ENCODE results near the gene ARIH1. TPM values are rescaled to one million over a fixed set of nuclear protein-coding genes. Genes with fewer than 3 reads are reported as not detected.
"Not testable (repeated sequence)": the region's sequence is repeated elsewhere in the genome, so short reads cannot be mapped to it uniquely, and the experiment has no call there.

ARIH1 gene
- total RNA-seq, 1 experiment from 2014 or later: 187 TPM

- ChIA-PET POLR2A (ENCODE audit: low non-redundant PET) (no interaction called here), CTCF (no interaction called here)
These were observed 140.8 kb downstream of the ARIH1 start for GRCh38 chr15:72614810-72615532.

GRCh38 chr15:72615533-72616233 lies 141.6 kb downstream of the ARIH1 start:
- H3K4me3 ChIP-seq (ENCODE audit: low read depth, low read length, poor library complexity, severe bottlenecking); BruUV-seq (replicated peaks); H3K4me1 ChIP-seq (ENCODE audit: insufficient read depth, low read length, poor library complexity, severe bottlenecking); H3K36me3 ChIP-seq (ENCODE audit: insufficient read depth, low read length, poor library complexity, severe bottlenecking); POLR2A ChIA-PET (ENCODE audit: low non-redundant PET); H3K27ac ChIP-seq (ENCODE audit: low read depth, low read length, poor library complexity, severe bottlenecking); H3K27me3 ChIP-seq (replicated peaks; ENCODE audit: insufficient read depth, low read depth, low read length, poor library complexity); DNase-seq (ENCODE audit: low spot score); intact Hi-C loops (cut with micrococcal nuclease; ENCODE audit: unreplicated experiment); H3K9me3 ChIP-seq (ENCODE audit: low read depth, low read length, poor library complexity, severe bottlenecking): not testable (repeated sequence)
- CTCF ChIA-PET: interaction anchor here (1.6 kb wide), 1 partner anchor 16 kb away, joined by 5 read pairs; no protein-coding TSS in a partner anchor

More at GRCh38 chr15:72614810-72615532, 140.8 kb downstream of the ARIH1 start:
- H3K27me3 ChIP-seq (replicated peaks; ENCODE audit: insufficient read depth, low read depth, low read length, poor library complexity): no peaks in the 10 kb centered on the region
- no peak for DNase-seq (ENCODE audit: low spot score)
- no peaks in the 10 kb centered on the region for H3K9me3 ChIP-seq (ENCODE audit: low read depth, low read length, poor library complexity, severe bottlenecking)
- H3K4me1 ChIP-seq (ENCODE audit: insufficient read depth, low read length, poor library complexity, severe bottlenecking): no peaks in the 10 kb centered on the region
- TF ChIP-seq CTCF (conservative IDR thresholded peaks at IDR 0.05; ENCODE audit: low read depth, low read length) (no peak), EZH2 (IDR thresholded peaks at IDR 0.05; ENCODE audit: borderline replicate concordance, low read depth, low read length, poor library complexity, severe bottlenecking) (no peak)
- H3K36me3 ChIP-seq (ENCODE audit: insufficient read depth, low read length, poor library complexity, severe bottlenecking): no peaks in the 10 kb centered on the region
- H3K4me3 ChIP-seq (ENCODE audit: low read depth, low read length, poor library complexity, severe bottlenecking): no peak overlapping the region
- no peak overlapping the region for H3K27ac ChIP-seq (ENCODE audit: low read depth, low read length, poor library complexity, severe bottlenecking)
- intact Hi-C loops (cut with micrococcal nuclease; ENCODE audit: unreplicated experiment): no loop called here
- no TSS peak for BruUV-seq (replicated peaks)

- no peak overlapping the region for H3K4me3 ChIP-seq (ENCODE audit: low read depth, low read length, poor library complexity, severe bottlenecking)
- intact Hi-C loops (cut with micrococcal nuclease; ENCODE audit: unreplicated experiment): no loop called here
- H3K36me3 ChIP-seq (ENCODE audit: insufficient read depth, low read length, poor library complexity, severe bottlenecking): no peaks in the 10 kb centered on the region
- TF ChIP-seq CTCF (conservative IDR thresholded peaks at IDR 0.05; ENCODE audit: low read depth, low read length) (no peak), EZH2 (IDR thresholded peaks at IDR 0.05; ENCODE audit: borderline replicate concordance, low read depth, low read length, poor library complexity, severe bottlenecking) (no peak)
- H3K27me3 ChIP-seq (replicated peaks; ENCODE audit: insufficient read depth, low read depth, low read length, poor library complexity): no peaks in the 10 kb centered on the region
- H3K4me1 ChIP-seq (ENCODE audit: insufficient read depth, low read length, poor library complexity, severe bottlenecking): no peaks in the 10 kb centered on the region
- H3K27ac ChIP-seq (ENCODE audit: low read depth, low read length, poor library complexity, severe bottlenecking): no peak overlapping the region
- H3K9me3 ChIP-seq (ENCODE audit: low read depth, low read length, poor library complexity, severe bottlenecking): no peaks in the 10 kb centered on the region
- CTCF ChIA-PET: interaction anchor here (1.6 kb wide), 1 partner anchor 17 kb away, joined by 5 read pairs; no protein-coding TSS in a partner anchor
- BruUV-seq (replicated peaks): no TSS peak
- POLR2A ChIA-PET (ENCODE audit: low non-redundant PET): no interaction called here
- no peak for DNase-seq (ENCODE audit: low spot score)
These were observed 142.5 kb downstream of the ARIH1 start for GRCh38 chr15:72616491-72617210.

- DNase-seq (ENCODE audit: low spot score); H3K36me3 ChIP-seq (ENCODE audit: insufficient read depth, low read length, poor library complexity, severe bottlenecking); BruUV-seq (replicated peaks); H3K4me3 ChIP-seq (ENCODE audit: low read depth, low read length, poor library complexity, severe bottlenecking); H3K9me3 ChIP-seq (ENCODE audit: low read depth, low read length, poor library complexity, severe bottlenecking); H3K27ac ChIP-seq (ENCODE audit: low read depth, low read length, poor library complexity, severe bottlenecking); intact Hi-C loops (cut with micrococcal nuclease; ENCODE audit: unreplicated experiment); CTCF ChIA-PET; H3K27me3 ChIP-seq (replicated peaks; ENCODE audit: insufficient read depth, low read depth, low read length, poor library complexity); H3K4me1 ChIP-seq (ENCODE audit: insufficient read depth, low read length, poor library complexity, severe bottlenecking); POLR2A ChIA-PET (ENCODE audit: low non-redundant PET): not testable (repeated sequence)
These were observed 149.7 kb downstream of the ARIH1 start for GRCh38 chr15:72623854-72624253.

- CTCF ChIA-PET; H3K27me3 ChIP-seq (replicated peaks; ENCODE audit: insufficient read depth, low read depth, low read length, poor library complexity); H3K4me1 ChIP-seq (ENCODE audit: insufficient read depth, low read length, poor library complexity, severe bottlenecking); H3K9me3 ChIP-seq (ENCODE audit: low read depth, low read length, poor library complexity, severe bottlenecking); intact Hi-C loops (cut with micrococcal nuclease; ENCODE audit: unreplicated experiment); DNase-seq (ENCODE audit: low spot score); H3K4me3 ChIP-seq (ENCODE audit: low read depth, low read length, poor library complexity, severe bottlenecking); BruUV-seq (replicated peaks); POLR2A ChIA-PET (ENCODE audit: low non-redundant PET); H3K27ac ChIP-seq (ENCODE audit: low read depth, low read length, poor library complexity, severe bottlenecking); H3K36me3 ChIP-seq (ENCODE audit: insufficient read depth, low read length, poor library complexity, severe bottlenecking): not testable (repeated sequence)
These were observed 152.0 kb downstream of the ARIH1 start for GRCh38 chr15:72626153-72626552.

Measured in A673 (cell line).